Tibial nerve (tissue), 4 donors: ENCODE results near the gene POU6F2. TPM values are rescaled to one million over a fixed set of nuclear protein-coding genes. Genes with fewer than 3 reads are reported as not detected.

Experiments
- DNase-seq, 2 donors: peaks; one replicate each; pipeline ENCODE4 v3.0.0-alpha.2; 2019; ENCODE audit warnings: low spot score in 2 of 2
- H3K27ac ChIP-seq, 4 donors: fragments of 200-600 bp; sonication (generic) in 3 of 4; one replicate each; pipeline ENCODE4 v1.5.1; 2017 to 2019; ENCODE audit warnings: mild to moderate bottlenecking in 1 of 4
- H3K27me3 ChIP-seq, 2 donors: fragments of 200-600 bp; sonication (generic) in 1 of 2; one replicate each; pipeline versions ENCODE4 v1.5.1 to v1.6.0; 2017 to 2019
- H3K36me3 ChIP-seq, 3 donors: fragments of 200-600 bp; sonication (generic); one replicate each; pipeline ENCODE4 v1.5.1; 2018 to 2019
- H3K4me1 ChIP-seq, 4 donors: fragments of 200-600 bp; sonication (generic) in 3 of 4; one replicate each; pipeline ENCODE4 v1.5.1; 2017 to 2019
- H3K4me3 ChIP-seq, 4 donors: fragments of 200-600 bp; sonication (generic) in 3 of 4; one replicate each; pipeline ENCODE4 v1.5.1; 2017 to 2019; ENCODE audit warnings: mild to moderate bottlenecking in 1 of 4, moderate library complexity in 1 of 4
- H3K9me3 ChIP-seq, 4 donors: fragments of 200-600 bp; sonication (generic) in 3 of 4; one replicate each; pipeline ENCODE4 v1.5.1; 2017 to 2019
- CTCF ChIP-seq, 5 experiments: fragments of 200-600 bp in 3 of 5; fragments of 450-650 bp in 2 of 5; sonication (generic) in 3 of 5; IDR thresholded peaks; one replicate each; pipeline ENCODE4 v1.5.1; 2016 to 2019; ENCODE audit warnings: antibody characterized with exemption in 5 of 5, mild to moderate bottlenecking in 3 of 5, moderate library complexity in 2 of 5
- EP300 ChIP-seq, 2 donors: sonication (generic); formaldehyde crosslinking; IDR thresholded peaks; one replicate each; pipeline ENCODE4 v1.6.1; 2017; ENCODE audit warnings: antibody characterized with exemption in 2 of 2, mild to moderate bottlenecking in 1 of 2
- POLR2A ChIP-seq, 2 donors: fragments of 450-650 bp; IDR thresholded peaks; one replicate each; pipeline ENCODE4 v1.6.1; 2017; ENCODE audit warnings: antibody characterized with exemption in 2 of 2, mild to moderate bottlenecking in 2 of 2, moderate library complexity in 2 of 2
- WGBS, 2 donors: methylation state at CpG; one replicate each; pipeline ENCODE4 v1.1.5; 2018; 5-methylcytosine and 5-hydroxymethylcytosine counted together
- total RNA-seq, 4 donors: library from RNA; depleted of rRNA; stranded (reverse); fragments of >200 nt; gene quantifications; one replicate each; pipeline ENCODE4 v1.1.0, GENCODE V29; 2016

The POU6F2 gene
- total RNA-seq, 4 donors from 2014 or later = 0.21 to 1.8 (median 1.3) TPM

- WGBS, 2 donors = 77 to 84% methylated on average over 9 of the region's 9 CpGs
- Histone ChIP-seq H3K27ac (no peak overlapping the region), H3K9me3 (no peaks in the 10 kb centered on the region), H3K4me3 (no peak overlapping the region), H3K36me3 (no peaks in the 10 kb centered on the region), H3K27me3 (no peaks in the 10 kb centered on the region), H3K4me1 (no peaks in the 10 kb centered on the region)
- DNase-seq = no peak
- TF ChIP-seq POLR2A (IDR thresholded peaks at IDR 0.05) (no peak), EP300 (IDR thresholded peaks at IDR 0.05) (no peak), CTCF (IDR thresholded peaks at IDR 0.05) (no peak)
Measured at GRCh38 chr7:39016609-39017008, 38.9 kb downstream of the POU6F2 start.

GRCh38 chr7:39017369-39017915, 39.7 kb downstream of the POU6F2 start:
- no peak for TF ChIP-seq CTCF (IDR thresholded peaks at IDR 0.05)
- no peak overlapping the region for H3K27ac ChIP-seq
- no peak overlapping the region for H3K4me3 ChIP-seq
- H3K4me1 ChIP-seq = no peaks in the 10 kb centered on the region
- DNase-seq = no peak
- peaks cover 0 to 3% (median 0%) of the 10 kb centered on the region in 4 donors for H3K9me3 ChIP-seq
- 53% methylated on average over 6 of the region's 6 CpGs for WGBS, 2 donors
- no peaks in the 10 kb centered on the region for H3K27me3 ChIP-seq
- no peaks in the 10 kb centered on the region for H3K36me3 ChIP-seq

- 95 to 96% methylated on average over 2 of the region's 2 CpGs for WGBS, 2 donors
- Histone ChIP-seq H3K27ac (no peak overlapping the region), H3K27me3 (no peaks in the 10 kb centered on the region), H3K36me3 (no peaks in the 10 kb centered on the region), H3K4me1 (no peaks in the 10 kb centered on the region), H3K4me3 (no peak overlapping the region), H3K9me3 (peaks cover 0 to 11% (median 0%) of the 10 kb centered on the region in 4 donors)
- no peak for DNase-seq
- TF ChIP-seq POLR2A (IDR thresholded peaks at IDR 0.05) (no peak), EP300 (IDR thresholded peaks at IDR 0.05) (no peak), CTCF (IDR thresholded peaks at IDR 0.05) (no peak)
Measured at GRCh38 chr7:39022796-39023195, 45.1 kb downstream of the POU6F2 start.

GRCh38 chr7:39027491-39027890, 49.8 kb downstream of the POU6F2 start:
- Histone ChIP-seq H3K36me3 (no peaks in the 10 kb centered on the region), H3K4me1 (no peaks in the 10 kb centered on the region), H3K27ac (no peak overlapping the region), H3K4me3 (no peak overlapping the region), H3K9me3 (peaks cover 0 to 7% (median 0%) of the 10 kb centered on the region in 4 donors), H3K27me3 (no peaks in the 10 kb centered on the region)
- no peak for DNase-seq
- WGBS, 2 donors = 17 to 20% methylated on average over 4 of the region's 4 CpGs
- TF ChIP-seq CTCF (IDR thresholded peaks at IDR 0.05) = no peak
- no peak for TF ChIP-seq EP300 (IDR thresholded peaks at IDR 0.05)
- no peak for TF ChIP-seq POLR2A (IDR thresholded peaks at IDR 0.05)

GRCh38 chr7:39033885-39034624, 56.3 kb downstream of the POU6F2 start:
- Histone ChIP-seq H3K4me1 (no peaks in the 10 kb centered on the region), H3K27ac (no peak overlapping the region), H3K27me3 (no peaks in the 10 kb centered on the region), H3K36me3 (no peaks in the 10 kb centered on the region), H3K9me3 (no peaks in the 10 kb centered on the region), H3K4me3 (no peak overlapping the region)
- 75 to 76% methylated on average over 13 of the region's 13 CpGs for whole genome bisulfite sequencing, 2 donors
- DNase-seq = no peak
- TF ChIP-seq CTCF (IDR thresholded peaks at IDR 0.05) (no peak), POLR2A (IDR thresholded peaks at IDR 0.05) (no peak), EP300 (IDR thresholded peaks at IDR 0.05) (no peak)
